A549 (cell line): ENCODE data around the gene APLP2. TPM values are rescaled to one million over a fixed set of nuclear protein-coding genes. Genes with fewer than 3 reads are reported as not detected.

Experiments
- ATAC-seq, 2 experiments: fragments of 200-7000 bp in 1 of 2; fragments of >200 bp in 1 of 2; cut with Nextera tagmentation in 1 of 2; cut with Tn5 transposase in 1 of 2; 3 replicates each; pipeline versions ENCODE4 v1.8.0 to v1.9.1; 2018 to 2020; ENCODE audit warnings: mild to moderate bottlenecking in 1 of 2, moderate library complexity in 1 of 2
- CTCF ChIA-PET: fragments of 300-600 bp; sonication (Branson Sonifier 250); formaldehyde crosslinking; extraction: SDS; loops from one replicate; lab custom pipeline; 2021; ENCODE audit warnings: antibody characterized with exemption, inconsistent platforms; lab: Yijun Ruan, JAX
- POLR2A ChIA-PET: fragments of 350-600 bp; formaldehyde crosslinking; extraction: SDS; loops from one replicate; lab custom pipeline; 2021; ENCODE audit warnings: antibody characterized with exemption, inconsistent platforms; lab: Yijun Ruan, JAX
- DNase-seq, 2 experiments: peaks; one replicate each; pipeline versions ENCODE4 v3.0.0 to v3.0.0-alpha.2; 2011 to 2016; ENCODE audit warnings: low read depth in 1 of 2, low spot score in 1 of 2
- FAIRE-seq: peaks from 2 replicates; lab custom pipeline; 2011; peaks lifted over from hg19 to GRCh38; lab: Jason Lieb, UNC
- H3K27ac ChIP-seq, 2 experiments: fragments of >200 bp; sonication (Bioruptor Twin); formaldehyde crosslinking; 3 replicates each; pipeline ENCODE4 v1.5.1; 2016 to 2017
- H3K4me1 ChIP-seq: fragments of >200 bp; sonication (Bioruptor Twin); formaldehyde crosslinking; 3 replicates; pipeline ENCODE4 v1.6.1; 2016
- H3K4me2 ChIP-seq: fragments of >200 bp; sonication (Bioruptor Twin); formaldehyde crosslinking; 3 replicates; pipeline ENCODE4 v1.6.1; 2016
- H3K4me3 ChIP-seq: fragments of >200 bp; sonication (Bioruptor Twin); formaldehyde crosslinking; 3 replicates; pipeline ENCODE4 v1.5.1; 2016
- H3K9me3 ChIP-seq: fragments of >200 bp; sonication (Bioruptor Twin); formaldehyde crosslinking; 3 replicates; pipeline ENCODE4 v1.6.1; 2016
- CBX2 ChIP-seq: fragments of 200-600 bp; sonication (generic); IDR thresholded peaks from 2 replicates; pipeline ENCODE4 v1.6.1; 2016; ENCODE audit warnings: low read depth, mild to moderate bottlenecking, borderline replicate concordance
- CHD2 ChIP-seq: fragments of 150-350 bp; IDR thresholded peaks from 2 replicates; pipeline ENCODE4 v1.6.1; 2014; ENCODE audit warnings: low read length; ENCODE audit not compliant: partially characterized antibody
- E2F6 ChIP-seq: IDR thresholded peaks from 2 replicates; pipeline ENCODE4 v1.6.1; 2012; ENCODE audit warnings: low read depth, borderline replicate concordance
- EHMT2 ChIP-seq: fragments of 200-600 bp; sonication (generic); IDR thresholded peaks from 2 replicates; pipeline ENCODE4 v1.6.1; 2016; ENCODE audit warnings: antibody characterized with exemption, low read depth, mild to moderate bottlenecking, moderate library complexity
- ELK1 ChIP-seq: fragments of 150-350 bp; IDR thresholded peaks from 2 replicates; pipeline ENCODE4 v1.6.1; 2014; ENCODE audit warnings: low read depth, mild to moderate bottlenecking, low read length
- EP300 ChIP-seq, 2 experiments: fragments of >200 bp; sonication (Bioruptor Twin); formaldehyde crosslinking; IDR thresholded peaks; 2 replicates in 1 of 2; 3 replicates in 1 of 2; pipeline ENCODE4 v1.6.1; 2016 to 2017
- ESRRA ChIP-seq: fragments of 150-350 bp; IDR thresholded peaks from 2 replicates; pipeline ENCODE4 v1.6.1; 2014; ENCODE audit warnings: mild to moderate bottlenecking, low read length, borderline replicate concordance
- HDAC2 ChIP-seq: fragments of 200-600 bp; sonication (generic); IDR thresholded peaks from 2 replicates; pipeline ENCODE4 v1.6.1; 2016
- HES2 ChIP-seq: fragments of >200 bp; sonication (Bioruptor Twin); formaldehyde crosslinking; IDR thresholded peaks from 2 replicates; pipeline ENCODE4 v1.6.1; 2016
- HOXA7 ChIP-seq: fragments of 250-450 bp; sonication (Bioruptor Pico); IDR thresholded peaks from 2 replicates; pipeline ENCODE4 v1.5.0; 2020; ENCODE audit warnings: mild to moderate bottlenecking, moderate library complexity
- HOXB13 ChIP-seq: fragments of 250-450 bp; sonication (Bioruptor Pico); IDR thresholded peaks from 2 replicates; pipeline ENCODE4 v1.5.0; 2020; ENCODE audit warnings: low read depth, mild to moderate bottlenecking, moderate library complexity
- HOXB5 ChIP-seq: fragments of 250-450 bp; sonication (Bioruptor Pico); IDR thresholded peaks from 2 replicates; pipeline ENCODE4 v1.5.0; 2020; ENCODE audit warnings: mild to moderate bottlenecking, moderate library complexity
- JUNB ChIP-seq: fragments of >200 bp; sonication (Bioruptor Twin); formaldehyde crosslinking; IDR thresholded peaks from 2 replicates; pipeline ENCODE4 v1.6.1; 2016
- KDM5A ChIP-seq: fragments of 200-600 bp; sonication (generic); IDR thresholded peaks from 2 replicates; pipeline ENCODE4 v1.6.1; 2016; ENCODE audit warnings: antibody characterized with exemption, mild to moderate bottlenecking
- MAFK ChIP-seq: fragments of 450-650 bp; IDR thresholded peaks from 2 replicates; pipeline ENCODE4 v1.6.1; 2014; ENCODE audit not compliant: partially characterized antibody
- NFE2L2 ChIP-seq: fragments of 150-350 bp; conservative IDR thresholded peaks from 2 replicates; pipeline ENCODE4 v1.6.1; 2014; ENCODE audit warnings: low read length
- PBX3 ChIP-seq: IDR thresholded peaks from 2 replicates; pipeline ENCODE4 v1.6.1; 2012
- RARB ChIP-seq: fragments of 250-450 bp; sonication (Bioruptor Pico); IDR thresholded peaks from 2 replicates; pipeline ENCODE4 v1.8.0; 2021; ENCODE audit warnings: mild to moderate bottlenecking, moderate library complexity
- REST ChIP-seq: fragments of 200-600 bp; sonication (generic); IDR thresholded peaks from 2 replicates; pipeline ENCODE4 v1.6.1; 2016; ENCODE audit warnings: antibody characterized with exemption, mild to moderate bottlenecking, moderate library complexity
- SREBF2 ChIP-seq: fragments of 450-650 bp; IDR thresholded peaks from 2 replicates; pipeline ENCODE4 v1.6.1; 2014; ENCODE audit warnings: mild to moderate bottlenecking, moderate library complexity
- ZSCAN20 ChIP-seq: fragments of 250-450 bp; sonication (Bioruptor Pico); IDR thresholded peaks from 2 replicates; pipeline ENCODE4 v1.8.0; 2022; ENCODE audit warnings: mild to moderate bottlenecking, moderate library complexity
- WGBS: methylation state at CpG from one replicate; pipeline ENCODE4 v1.1.6; 2017; ENCODE audit errors: missing lambda C conversion rate; 5-methylcytosine and 5-hydroxymethylcytosine counted together
- polyA plus RNA-seq, 4 experiments: library from polyadenylated mRNA; depleted of rRNA in 3 of 4; stranded (reverse); fragments of >200 nt; fragmentation: RNase III in 1 of 4; extraction: RNeasy Plus Mini Kit Qiagen cat#74134 plus additional on column Dnase treatment in 1 of 4; gene quantifications; 2 replicates in 3 of 4; 3 replicates in 1 of 4; pipeline ENCODE4 v1.2.3, GENCODE V29; 2011 to 2017

Gene APLP2
- polyA plus RNA-seq, 2 of the 4 experiments (the other 2 are of a cell fraction), result 166 to 203 TPM

- CTCF ChIA-PET, result interaction anchor here (1.6 kb wide), 1 partner anchor 11 kb away, joined by 6 read pairs; no protein-coding TSS in a partner anchor
- H3K27ac ChIP-seq, result no peak overlapping the region
- no peak for TF ChIP-seq EHMT2
- TF ChIP-seq NFE2L2, result no peak
- TF ChIP-seq JUNB, result no peak
- no peak for TF ChIP-seq CHD2
- TF ChIP-seq PBX3, result no peak
- no peak for TF ChIP-seq ESRRA
- no peak for TF ChIP-seq HOXB5 (CRISPR knock-in tag)
- TF ChIP-seq HOXB13 (CRISPR knock-in tag), result no peak
- TF ChIP-seq HES2, result no peak
- TF ChIP-seq ZSCAN20 (CRISPR knock-in tag), result no peak
- TF ChIP-seq KDM5A, result no peak
Measured at GRCh38 chr11:130125638-130126037, 55.9 kb downstream of the APLP2 start.

GRCh38 chr11:130126516-130126915, 56.8 kb downstream of the APLP2 start:
- TF ChIP-seq HDAC2 (no peak), ELK1 (no peak), E2F6 (no peak), MAFK (no peak), SREBF2 (no peak)
- TF ChIP-seq, all 56 proteins: peak for 0
- no peak overlapping the region for H3K4me3 ChIP-seq
- no peaks in the 10 kb centered on the region for H3K9me3 ChIP-seq
- H3K27ac ChIP-seq, result no peak overlapping the region
- H3K4me1 ChIP-seq, result peaks cover 16% of the 10 kb centered on the region
- H3K4me2 ChIP-seq, result no peak overlapping the region
- FAIRE-seq (no peak), DNase-seq (no peak), ATAC-seq (no peak)
- 88% methylated on average over 5 of the region's 5 CpGs for WGBS
- POLR2A ChIA-PET, result no interaction called here
- CTCF ChIA-PET, result interaction anchor here (1.0 to 1.2 kb wide), 2 partner anchors 19 to 201 kb away, joined by 3 to 5 read pairs; no protein-coding TSS in a partner anchor

More at GRCh38 chr11:130125638-130126037, 55.9 kb downstream of the APLP2 start:
- peaks cover 16% of the 10 kb centered on the region for H3K4me1 ChIP-seq
- no peaks in the 10 kb centered on the region for H3K9me3 ChIP-seq
- ATAC-seq (no peak), DNase-seq (no peak), FAIRE-seq (no peak)
- POLR2A ChIA-PET, result no interaction called here
- H3K4me3 ChIP-seq, result no peak overlapping the region
- WGBS, result 92% methylated on average over 4 of the region's 4 CpGs
- no peak overlapping the region for H3K4me2 ChIP-seq

GRCh38 chr11:130127509-130127908, 57.8 kb downstream of the APLP2 start:
- POLR2A ChIA-PET, result interaction anchor here (0.6 kb wide), 2 partner anchors 28 to 124 kb away, joined by 3 to 7 read pairs; no protein-coding TSS in a partner anchor
- no peaks in the 10 kb centered on the region for H3K9me3 ChIP-seq
- CTCF ChIA-PET, result interaction anchor here (0.9 to 1.2 kb wide), 2 partner anchors 202 to 206 kb away, joined by 3 to 5 read pairs; no protein-coding TSS in a partner anchor
- peaks cover 16% of the 10 kb centered on the region for H3K4me1 ChIP-seq
- no peak overlapping the region for H3K27ac ChIP-seq
- DNase-seq, result no peak
- no peak for ATAC-seq
- H3K4me3 ChIP-seq, result no peak overlapping the region
- FAIRE-seq, result no peak
- TF ChIP-seq EP300 (IDR thresholded peaks at IDR 0.05) (no peak), REST (no peak), EHMT2 (no peak), HOXB5 (CRISPR knock-in tag) (no peak), HOXA7 (CRISPR knock-in tag) (no peak), SREBF2 (no peak), RARB (CRISPR knock-in tag) (no peak), CBX2 (no peak)
- 96% methylated on average over 4 of the region's 4 CpGs for WGBS
- no peak overlapping the region for H3K4me2 ChIP-seq
